GM12801 (cell line): Measurements from ENCODE around the gene TRPC4AP.

ENCODE experiments used
- TF ChIP-seq, protein P1 (sequence below): IDR thresholded peaks from one replicate; pipeline ENCODE4 v1.5.1; 2011; ENCODE audit warnings: control low read depth; ENCODE audit not compliant: insufficient read length; ENCODE audit errors: extremely low read depth

TRPC4AP gene

DNA sequence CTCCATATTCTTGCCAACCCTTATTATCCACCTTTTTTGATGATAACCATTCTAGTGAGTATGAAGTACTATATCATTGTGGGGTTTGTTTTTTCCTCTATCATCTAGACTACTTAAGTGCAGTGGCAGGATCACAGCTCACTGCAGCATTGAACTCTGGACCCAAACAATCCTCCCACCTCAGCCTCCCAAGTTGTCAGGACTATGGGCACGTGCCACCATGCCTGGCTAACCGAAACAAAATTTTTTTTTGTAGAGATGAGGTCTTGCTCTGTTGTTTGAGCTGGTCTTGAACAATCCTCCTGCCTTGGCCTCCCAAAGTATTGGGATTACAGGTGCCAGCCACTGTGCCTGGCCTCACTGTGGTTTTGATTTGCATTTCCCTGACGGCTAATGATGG is 67.5 kb downstream of the TRPC4AP start:
- TF ChIP-seq, protein P1, sequence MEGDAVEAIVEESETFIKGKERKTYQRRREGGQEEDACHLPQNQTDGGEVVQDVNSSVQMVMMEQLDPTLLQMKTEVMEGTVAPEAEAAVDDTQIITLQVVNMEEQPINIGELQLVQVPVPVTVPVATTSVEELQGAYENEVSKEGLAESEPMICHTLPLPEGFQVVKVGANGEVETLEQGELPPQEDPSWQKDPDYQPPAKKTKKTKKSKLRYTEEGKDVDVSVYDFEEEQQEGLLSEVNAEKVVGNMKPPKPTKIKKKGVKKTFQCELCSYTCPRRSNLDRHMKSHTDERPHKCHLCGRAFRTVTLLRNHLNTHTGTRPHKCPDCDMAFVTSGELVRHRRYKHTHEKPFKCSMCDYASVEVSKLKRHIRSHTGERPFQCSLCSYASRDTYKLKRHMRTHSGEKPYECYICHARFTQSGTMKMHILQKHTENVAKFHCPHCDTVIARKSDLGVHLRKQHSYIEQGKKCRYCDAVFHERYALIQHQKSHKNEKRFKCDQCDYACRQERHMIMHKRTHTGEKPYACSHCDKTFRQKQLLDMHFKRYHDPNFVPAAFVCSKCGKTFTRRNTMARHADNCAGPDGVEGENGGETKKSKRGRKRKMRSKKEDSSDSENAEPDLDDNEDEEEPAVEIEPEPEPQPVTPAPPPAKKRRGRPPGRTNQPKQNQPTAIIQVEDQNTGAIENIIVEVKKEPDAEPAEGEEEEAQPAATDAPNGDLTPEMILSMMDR = no peak

DNA sequence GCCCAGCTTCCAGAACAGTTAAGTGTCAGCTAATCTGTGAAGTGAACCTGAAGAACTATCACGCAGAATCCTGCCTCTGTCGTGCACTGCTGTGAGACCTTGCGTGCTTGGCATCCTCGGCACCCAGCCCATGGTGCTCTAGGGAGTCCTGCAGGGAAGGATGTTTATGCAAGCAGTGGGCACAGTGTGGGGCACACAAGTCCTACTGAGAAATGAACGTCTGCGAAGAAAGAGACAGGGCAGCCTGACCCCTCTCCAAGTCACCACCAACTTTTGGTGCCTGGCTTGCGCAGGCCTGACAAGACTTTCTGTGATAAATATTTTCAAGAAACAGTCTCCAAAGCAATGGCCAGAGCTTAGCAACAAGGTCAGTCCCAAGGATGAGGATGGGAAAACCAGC is 69.0 kb downstream of the TRPC4AP start:
- TF ChIP-seq, protein P1 = no peak

DNA sequence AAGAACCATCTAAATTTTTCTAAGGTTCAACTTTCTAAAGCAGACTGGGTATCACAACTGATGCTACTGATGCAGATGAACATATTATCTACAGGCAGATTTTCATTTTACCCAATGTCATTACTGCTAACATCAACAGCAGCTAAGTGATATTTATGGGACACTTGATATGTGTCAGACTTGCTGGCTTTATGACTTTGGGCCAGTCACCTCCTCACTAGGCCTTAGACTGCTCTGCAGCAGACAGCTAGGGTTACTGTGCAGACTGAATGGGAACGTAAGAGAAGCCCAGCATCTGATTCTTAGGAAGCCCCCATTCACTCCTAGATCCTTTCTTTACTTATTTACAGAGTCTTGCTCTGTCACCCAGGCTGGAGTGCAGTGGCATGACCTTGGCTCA is 70.8 kb downstream of the TRPC4AP start:
- TF ChIP-seq, protein P1 = no peak

DNA sequence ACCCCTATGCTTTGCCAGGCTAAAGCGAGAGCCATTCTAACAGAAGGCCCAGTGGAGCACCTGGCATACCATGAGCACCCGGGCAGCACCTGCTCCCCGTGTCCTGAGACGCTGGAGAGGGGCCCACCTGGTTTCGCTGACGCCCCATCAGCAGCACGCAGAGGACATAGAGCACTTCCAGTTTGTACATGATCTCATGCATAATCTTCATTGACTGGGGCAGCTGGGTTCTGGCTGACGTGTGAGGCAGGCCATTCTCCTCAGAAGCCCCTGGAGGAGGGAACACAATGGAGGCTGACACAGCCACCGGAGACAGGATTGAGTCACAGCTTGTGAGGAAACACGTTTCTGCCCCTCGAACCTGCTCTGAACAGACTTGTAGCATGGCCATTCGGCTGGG is 71.5 kb downstream of the TRPC4AP start:
- TF ChIP-seq, protein P1 = no peak

DNA sequence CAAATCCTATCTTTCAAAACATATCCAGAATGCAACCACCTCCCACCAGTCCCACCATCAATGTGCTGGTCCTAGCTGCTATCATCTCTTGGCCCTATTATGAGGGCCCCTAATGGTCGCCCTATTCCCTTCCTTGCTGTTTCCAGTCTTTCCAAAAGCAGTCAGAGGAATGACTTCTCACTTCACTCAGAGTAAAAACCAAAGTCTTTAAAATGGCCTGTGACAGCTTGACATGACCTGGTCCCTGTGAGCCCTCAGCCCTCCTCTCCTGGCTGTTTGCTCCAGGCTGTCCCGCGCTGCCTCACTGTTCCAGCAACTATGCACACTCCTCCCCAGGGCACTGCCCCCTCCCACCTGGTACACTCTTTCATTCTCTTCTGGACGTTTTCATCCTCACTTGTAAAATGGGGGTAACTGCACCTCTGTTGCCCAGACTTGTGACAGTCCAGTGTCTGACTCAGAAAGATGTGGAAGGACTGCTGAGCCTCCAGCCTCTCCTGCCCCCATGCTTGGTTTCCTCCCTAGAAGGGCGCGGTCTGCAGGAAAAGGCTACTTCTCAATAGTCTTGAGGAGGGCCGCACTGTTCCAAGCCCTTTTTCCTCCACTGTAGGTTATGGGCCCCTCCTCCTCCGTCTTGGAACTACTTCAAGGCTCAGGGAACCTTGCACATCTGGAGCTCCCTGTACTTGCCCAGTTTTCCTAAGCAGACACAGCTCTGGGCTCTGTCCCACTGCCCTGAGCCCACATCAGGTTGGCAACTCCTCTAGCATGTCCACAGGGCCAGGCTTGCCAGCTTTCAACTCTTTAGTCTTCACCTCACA is 72.3 kb downstream of the TRPC4AP start:
- TF ChIP-seq, protein P1 = no peak

DNA sequence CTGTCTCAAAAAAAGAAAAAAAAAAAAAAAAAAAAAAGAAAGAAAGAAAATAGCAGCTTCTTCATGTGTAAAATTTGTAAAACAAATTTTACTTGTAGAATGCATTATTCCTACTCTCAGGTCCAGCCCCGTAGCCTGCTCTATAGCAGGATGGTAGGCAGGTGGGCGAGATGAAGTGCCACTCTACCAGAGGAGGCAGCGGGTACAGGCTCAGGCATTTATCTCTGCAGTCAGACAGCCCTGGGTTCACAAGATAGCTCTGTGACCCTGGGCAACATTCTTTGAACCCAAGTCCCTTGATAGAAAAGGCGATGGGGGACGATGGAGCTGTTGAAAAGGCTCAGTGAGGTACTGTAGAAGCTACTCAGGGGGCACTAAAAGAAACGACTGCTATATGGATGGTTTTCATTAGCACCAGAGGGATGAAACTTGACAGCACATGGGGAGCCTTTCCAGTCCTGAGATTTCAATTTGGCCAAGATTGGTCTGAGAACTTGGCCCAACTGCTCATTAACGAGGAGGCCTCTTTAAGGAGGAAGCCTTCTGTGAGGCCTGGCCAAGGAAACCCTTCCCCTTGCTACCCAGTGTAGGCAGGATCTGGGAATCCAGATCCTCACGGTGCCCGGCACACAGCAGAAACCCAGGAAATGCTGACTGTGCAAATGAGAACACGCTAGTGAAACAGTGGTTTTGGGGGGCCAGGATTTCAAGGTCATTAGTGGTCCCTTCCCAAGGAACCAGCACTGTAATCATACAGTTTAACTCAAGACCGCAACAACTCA is 73.8 kb downstream of the TRPC4AP start:
- TF ChIP-seq, protein P1 = no peak

DNA sequence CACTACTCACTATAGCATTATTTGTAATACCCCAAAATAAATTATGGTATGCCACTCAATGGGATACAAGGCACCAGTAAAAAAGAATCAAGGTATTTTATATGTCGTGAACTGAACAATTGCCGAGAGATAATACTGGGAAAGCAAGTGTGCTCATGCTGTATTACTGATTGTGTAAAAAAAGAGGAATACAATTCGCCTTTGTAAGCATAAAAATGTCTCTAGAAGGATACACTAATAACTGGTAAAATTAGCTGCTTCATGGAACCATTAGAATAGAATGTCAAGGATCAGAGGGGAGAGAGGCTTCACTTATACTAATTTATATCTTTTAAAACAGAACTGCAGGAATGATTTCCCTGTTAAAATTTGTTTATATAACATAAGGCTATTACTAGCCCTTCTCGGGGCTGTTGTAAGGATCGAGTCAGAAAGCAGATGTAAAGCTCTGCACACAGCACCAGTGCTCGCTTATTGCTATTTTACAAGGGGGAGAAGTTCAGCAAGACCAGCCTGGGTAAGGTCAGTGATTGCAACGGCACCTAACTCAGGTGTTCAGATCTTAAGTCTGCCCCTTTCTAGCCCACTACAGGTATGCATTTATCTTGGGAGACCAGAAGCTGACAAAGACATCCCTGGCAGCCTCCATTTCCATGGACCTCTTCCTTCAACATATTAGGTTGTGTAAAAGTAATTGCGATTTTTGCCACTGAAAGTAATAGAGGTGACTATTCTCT is 75.3 kb downstream of the TRPC4AP start:
- TF ChIP-seq, protein P1 = no peak
